GM12872 (cell line): ENCODE data around the gene CCDC175.
A peak's percentile ranks its signal among the peaks of the same experiment; 100 is the strongest.

Experiments
- TF ChIP-seq, protein P1 (sequence below): IDR thresholded peaks from 3 replicates; pipeline ENCODE4 v1.5.1; 2011; ENCODE audit warnings: low read depth, mild to moderate bottlenecking, low read length, moderate library complexity; ENCODE audit not compliant: insufficient read depth

Gene CCDC175

DNA sequence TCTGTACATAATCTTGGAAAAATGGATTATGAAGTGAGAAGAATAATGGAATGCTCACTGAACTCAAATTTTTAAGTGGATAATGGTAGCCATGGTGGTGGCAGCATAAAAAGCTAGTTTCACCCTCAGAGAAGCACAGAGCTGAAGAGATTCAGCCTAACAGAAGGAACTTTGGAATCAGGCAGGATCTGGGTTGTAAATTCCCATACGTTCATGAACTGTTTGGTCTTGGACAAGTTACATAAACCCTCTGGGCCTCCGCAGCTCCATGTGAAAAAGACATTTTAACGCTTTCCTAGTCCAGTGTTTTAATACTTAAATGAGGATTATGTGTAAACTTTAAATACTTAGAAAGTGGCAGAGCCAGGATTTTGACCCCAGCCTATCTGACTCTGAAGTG, 65.6 kb downstream of the CCDC175 start:
- TF ChIP-seq, protein P1, sequence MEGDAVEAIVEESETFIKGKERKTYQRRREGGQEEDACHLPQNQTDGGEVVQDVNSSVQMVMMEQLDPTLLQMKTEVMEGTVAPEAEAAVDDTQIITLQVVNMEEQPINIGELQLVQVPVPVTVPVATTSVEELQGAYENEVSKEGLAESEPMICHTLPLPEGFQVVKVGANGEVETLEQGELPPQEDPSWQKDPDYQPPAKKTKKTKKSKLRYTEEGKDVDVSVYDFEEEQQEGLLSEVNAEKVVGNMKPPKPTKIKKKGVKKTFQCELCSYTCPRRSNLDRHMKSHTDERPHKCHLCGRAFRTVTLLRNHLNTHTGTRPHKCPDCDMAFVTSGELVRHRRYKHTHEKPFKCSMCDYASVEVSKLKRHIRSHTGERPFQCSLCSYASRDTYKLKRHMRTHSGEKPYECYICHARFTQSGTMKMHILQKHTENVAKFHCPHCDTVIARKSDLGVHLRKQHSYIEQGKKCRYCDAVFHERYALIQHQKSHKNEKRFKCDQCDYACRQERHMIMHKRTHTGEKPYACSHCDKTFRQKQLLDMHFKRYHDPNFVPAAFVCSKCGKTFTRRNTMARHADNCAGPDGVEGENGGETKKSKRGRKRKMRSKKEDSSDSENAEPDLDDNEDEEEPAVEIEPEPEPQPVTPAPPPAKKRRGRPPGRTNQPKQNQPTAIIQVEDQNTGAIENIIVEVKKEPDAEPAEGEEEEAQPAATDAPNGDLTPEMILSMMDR: no peak

DNA sequence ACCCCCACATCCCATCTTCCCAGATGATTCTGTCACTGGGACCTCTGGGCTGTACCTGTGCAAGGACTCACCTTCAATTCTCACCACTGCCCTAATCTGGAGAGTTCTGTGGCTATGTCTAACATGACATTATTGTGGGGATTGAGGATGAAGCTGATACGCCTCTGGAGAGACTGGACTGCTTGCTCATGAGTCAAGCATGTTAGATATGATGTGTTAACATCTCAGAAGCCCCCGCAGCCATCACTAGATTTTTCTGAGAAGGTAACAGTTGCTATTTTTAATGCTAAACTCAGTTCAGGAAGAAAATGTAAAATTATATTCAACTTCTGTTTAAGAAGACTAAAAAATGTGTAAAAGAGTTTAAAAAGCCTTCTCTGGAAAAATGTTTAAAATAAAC, 66.6 kb downstream of the CCDC175 start:
- TF ChIP-seq, protein P1: no peak

DNA sequence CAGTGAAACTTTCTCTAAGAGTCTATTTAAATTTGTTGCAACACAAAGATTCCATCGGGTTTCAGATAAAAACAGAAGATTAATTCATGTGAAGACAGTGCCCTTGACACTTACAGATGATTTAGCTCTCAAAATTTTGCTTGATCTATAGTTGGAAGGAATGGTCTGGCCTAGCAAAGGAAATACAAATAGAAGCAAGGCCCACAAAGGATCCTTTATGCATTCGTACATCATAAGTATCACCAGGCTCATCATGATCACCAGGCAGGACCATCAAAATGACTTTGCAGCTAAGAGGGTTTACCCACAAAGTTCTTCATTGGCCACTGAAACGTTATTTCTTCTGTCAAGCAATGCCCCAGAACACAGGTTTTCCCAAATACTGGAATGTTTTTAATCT, 67.5 kb downstream of the CCDC175 start:
- TF ChIP-seq, protein P1: no peak

DNA sequence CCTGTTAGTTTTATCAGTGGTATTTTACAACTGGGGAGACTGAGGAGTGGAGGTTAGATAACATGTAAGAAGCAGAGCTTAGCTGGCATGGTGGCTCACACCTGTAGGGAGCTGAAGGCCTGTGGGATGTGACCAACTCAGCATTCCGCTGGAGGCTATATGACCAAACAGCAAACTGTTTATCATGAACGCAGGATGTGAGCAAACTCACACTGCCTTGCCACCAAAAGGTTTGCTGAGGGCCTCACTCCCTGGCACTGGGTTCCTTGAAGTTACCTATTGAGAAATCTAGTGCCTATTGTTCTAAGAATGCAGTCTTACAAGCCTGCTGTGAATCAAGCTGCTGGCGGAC, 68.9 kb downstream of the CCDC175 start:
- TF ChIP-seq, protein P1: no peak

DNA sequence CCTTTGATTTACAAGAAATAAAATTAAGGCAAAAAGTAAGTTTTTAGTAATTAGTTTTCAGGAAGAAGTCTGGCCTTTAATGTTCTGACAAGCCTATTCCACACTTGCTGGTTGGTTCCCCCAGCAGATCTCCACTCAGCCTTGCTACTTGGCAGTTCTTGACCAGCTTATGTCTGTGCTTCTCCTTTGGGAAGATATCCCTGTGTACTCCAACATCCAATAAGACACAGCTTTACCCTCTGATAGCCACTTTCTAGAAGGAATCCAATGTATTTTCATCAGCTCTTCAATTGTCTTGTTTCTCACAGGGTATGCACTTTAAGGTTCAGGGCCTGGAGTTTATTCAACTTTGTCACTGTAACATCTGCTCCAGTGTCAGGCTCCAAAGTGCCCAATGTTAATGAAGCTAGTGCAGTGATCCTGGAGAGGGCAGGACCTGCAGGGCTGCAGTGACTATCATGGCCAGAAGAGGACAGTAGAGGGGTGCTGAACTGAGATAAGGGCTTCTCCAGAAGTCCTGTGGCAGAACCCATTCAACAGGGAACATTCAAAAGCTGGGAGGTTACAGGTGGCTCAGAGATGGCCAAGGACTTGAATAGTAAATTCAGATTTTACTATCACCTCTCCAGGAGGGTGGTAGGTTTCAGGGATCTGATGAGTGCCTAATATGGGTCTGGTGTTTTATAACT, 69.4 kb downstream of the CCDC175 start:
- TF ChIP-seq, protein P1: peak; percentile 97

DNA sequence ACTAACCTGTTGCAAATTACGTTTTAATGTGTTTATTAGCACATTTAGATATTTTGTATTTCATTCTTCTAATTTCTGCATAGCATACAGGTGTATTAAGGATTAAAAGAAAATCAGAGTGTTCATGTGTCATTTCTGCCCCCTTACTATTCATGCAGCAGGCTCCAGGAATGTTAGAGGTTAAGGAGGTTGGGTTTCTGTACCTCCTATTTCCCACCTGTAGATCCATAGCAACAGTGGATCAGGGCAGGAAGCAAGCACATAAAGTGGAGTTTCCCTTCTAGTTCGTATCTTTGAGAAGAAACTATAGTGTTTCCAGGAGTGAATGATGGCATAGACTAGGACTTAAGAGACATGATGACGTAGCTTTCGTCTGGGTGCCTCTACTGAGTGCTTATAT, 73.4 kb downstream of the CCDC175 start:
- TF ChIP-seq, protein P1: no peak

DNA sequence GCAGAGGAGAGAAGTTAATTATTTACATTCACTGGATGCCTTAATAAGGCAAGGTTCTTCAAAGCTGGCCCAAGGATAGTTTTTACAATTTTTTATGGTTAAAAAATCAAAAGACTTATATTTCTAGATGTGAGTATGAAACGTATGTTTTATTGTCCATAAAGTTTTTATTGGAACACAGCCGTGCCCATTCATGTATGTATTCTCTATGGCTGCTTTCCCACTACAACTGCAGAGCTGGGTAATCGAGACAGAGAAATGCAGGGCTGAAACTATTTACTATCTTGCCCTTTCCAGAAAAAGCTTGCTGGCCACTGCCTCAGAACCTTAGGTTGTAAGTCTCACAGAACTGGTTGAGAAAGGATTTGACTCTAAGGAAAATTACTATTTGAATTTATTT, 75.9 kb downstream of the CCDC175 start:
- TF ChIP-seq, protein P1: no peak
